GM23248 (cell line): ENCODE measurements around the gene TOP3B.

Experiments
- EZH2 ChIP-seq: fragments of 200-600 bp; sonication (generic); IDR thresholded peaks from 2 replicates; pipeline ENCODE4 v1.6.1; 2018; ENCODE audit warnings: antibody characterized with exemption, mild to moderate bottlenecking; ENCODE audit not compliant: insufficient read depth, poor library complexity, severe bottlenecking
- EZH2phosphoT487 ChIP-seq: fragments of 200-600 bp; sonication (generic); IDR thresholded peaks from 2 replicates; pipeline ENCODE4 v1.6.1; 2018; ENCODE audit warnings: antibody characterized with exemption, moderate library complexity, mild to moderate bottlenecking, low read depth; ENCODE audit not compliant: insufficient read depth

GRCh38 chr22:21916309-21916918, 66.2 kb downstream of the TOP3B start:
- TF ChIP-seq EZH2 = no peak
- TF ChIP-seq EZH2phosphoT487 = no peak
